ENCODE measurements around the gene ZNF726.
"Not testable (repeated sequence)": the region's sequence is repeated elsewhere in the genome, so short reads cannot be mapped to it uniquely, and the experiment has no call there.

ZNF726 gene

GRCh38 chr19:23908165-23908564 is 6.5 kb upstream of the ZNF726 start:
- Mint-ChIP-seq H3K4me1 (ENCODE audit: low read depth) (no peaks in the 10 kb centered on the region), H3K27ac (no peak overlapping the region), H3K4me3 (no peak overlapping the region), H3K27me3 (ENCODE audit: low read depth) (no peaks in the 10 kb centered on the region), H3K36me3 (ENCODE audit: low read depth) (no peaks in the 10 kb centered on the region), H3K9me3 (peaks cover 58% of the 10 kb centered on the region)

- Mint-ChIP-seq H3K27ac (no peak overlapping the region), H3K36me3 (ENCODE audit: low read depth) (peaks cover 6% of the 10 kb centered on the region), H3K27me3 (ENCODE audit: low read depth) (no peaks in the 10 kb centered on the region), H3K4me1 (ENCODE audit: low read depth) (peaks cover 3% of the 10 kb centered on the region), H3K9me3 (peaks cover 57% of the 10 kb centered on the region), H3K4me3 (no peak overlapping the region)
Observed at GRCh38 chr19:23909222-23909621, 5.5 kb upstream of the ZNF726 start.

GRCh38 chr19:23913931-23914330 is 755 bp upstream of the ZNF726 start:
- Mint-ChIP-seq H3K9me3 (peaks cover 39% of the 10 kb centered on the region), H3K36me3 (ENCODE audit: low read depth) (peaks cover 18% of the 10 kb centered on the region), H3K4me3 (peak overlapping the region; percentile 91), H3K27me3 (ENCODE audit: low read depth) (no peaks in the 10 kb centered on the region), H3K27ac (no peak overlapping the region), H3K4me1 (ENCODE audit: low read depth) (peaks cover 14% of the 10 kb centered on the region)

- no peaks in the 10 kb centered on the region for H3K27me3 Mint-ChIP-seq (ENCODE audit: low read depth)
- H3K4me1 Mint-ChIP-seq (ENCODE audit: low read depth) = peaks cover 14% of the 10 kb centered on the region
- H3K36me3 Mint-ChIP-seq (ENCODE audit: low read depth) = peaks cover 42% of the 10 kb centered on the region
- H3K27ac Mint-ChIP-seq = no peak overlapping the region
- no peak overlapping the region for H3K4me3 Mint-ChIP-seq
- H3K9me3 Mint-ChIP-seq = peaks cover 36% of the 10 kb centered on the region
Observed at GRCh38 chr19:23916991-23917390, 2.3 kb downstream of the ZNF726 start.

GRCh38 chr19:23917856-23918255 is 3.2 kb downstream of the ZNF726 start:
- Mint-ChIP-seq H3K9me3 (peaks cover 36% of the 10 kb centered on the region), H3K27ac (no peak overlapping the region), H3K27me3 (ENCODE audit: low read depth) (no peaks in the 10 kb centered on the region), H3K4me1 (ENCODE audit: low read depth) (peaks cover 14% of the 10 kb centered on the region), H3K36me3 (ENCODE audit: low read depth) (peaks cover 49% of the 10 kb centered on the region), H3K4me3 (no peak overlapping the region)

GRCh38 chr19:23925285-23925684 is 10.6 kb downstream of the ZNF726 start:
- Mint-ChIP-seq H3K27ac (no peak overlapping the region), H3K36me3 (ENCODE audit: low read depth) (peaks cover 41% of the 10 kb centered on the region), H3K4me3 (no peak overlapping the region), H3K9me3 (peaks cover 35% of the 10 kb centered on the region), H3K27me3 (ENCODE audit: low read depth) (no peaks in the 10 kb centered on the region), H3K4me1 (ENCODE audit: low read depth) (no peaks in the 10 kb centered on the region)

GRCh38 chr19:23932878-23933277 is 18.2 kb downstream of the ZNF726 start:
- H3K27me3 Mint-ChIP-seq (ENCODE audit: low read depth) = no peaks in the 10 kb centered on the region
- no peaks in the 10 kb centered on the region for H3K4me1 Mint-ChIP-seq (ENCODE audit: low read depth)
- H3K4me3 Mint-ChIP-seq = no peak overlapping the region
- H3K9me3 Mint-ChIP-seq = peaks cover 69% of the 10 kb centered on the region
- H3K27ac Mint-ChIP-seq = no peak overlapping the region
- peaks cover 20% of the 10 kb centered on the region for H3K36me3 Mint-ChIP-seq (ENCODE audit: low read depth)

- peaks cover 12% of the 10 kb centered on the region for H3K36me3 Mint-ChIP-seq (ENCODE audit: low read depth)
- peaks cover 75% of the 10 kb centered on the region for H3K9me3 Mint-ChIP-seq
- H3K4me1 Mint-ChIP-seq (ENCODE audit: low read depth); H3K27me3 Mint-ChIP-seq (ENCODE audit: low read depth); H3K4me3 Mint-ChIP-seq; H3K27ac Mint-ChIP-seq: not testable (repeated sequence)
Observed at GRCh38 chr19:23937031-23937430, 22.3 kb downstream of the ZNF726 start.

- H3K4me3 Mint-ChIP-seq = no peak overlapping the region
- H3K4me1 Mint-ChIP-seq (ENCODE audit: low read depth) = peaks cover 1% of the 10 kb centered on the region
- peaks cover 24% of the 10 kb centered on the region for H3K36me3 Mint-ChIP-seq (ENCODE audit: low read depth)
- no peaks in the 10 kb centered on the region for H3K27me3 Mint-ChIP-seq (ENCODE audit: low read depth)
- H3K27ac Mint-ChIP-seq = no peak overlapping the region
- peaks cover 80% of the 10 kb centered on the region for H3K9me3 Mint-ChIP-seq
Observed at GRCh38 chr19:23943411-23943810, 28.7 kb downstream of the ZNF726 start.

- Mint-ChIP-seq H3K36me3 (ENCODE audit: low read depth) (peaks cover 26% of the 10 kb centered on the region), H3K9me3 (peaks cover 68% of the 10 kb centered on the region), H3K27me3 (ENCODE audit: low read depth) (no peaks in the 10 kb centered on the region), H3K27ac (no peak overlapping the region), H3K4me3 (no peak overlapping the region), H3K4me1 (ENCODE audit: low read depth) (peaks cover 1% of the 10 kb centered on the region)
Observed at GRCh38 chr19:23946569-23946968, 31.9 kb downstream of the ZNF726 start.

- Mint-ChIP-seq H3K27ac (no peak overlapping the region), H3K36me3 (ENCODE audit: low read depth) (peaks cover 15% of the 10 kb centered on the region), H3K9me3 (peaks cover 65% of the 10 kb centered on the region), H3K27me3 (ENCODE audit: low read depth) (no peaks in the 10 kb centered on the region), H3K4me3 (no peak overlapping the region), H3K4me1 (ENCODE audit: low read depth) (peaks cover 1% of the 10 kb centered on the region)
Observed at GRCh38 chr19:23949611-23950010, 34.9 kb downstream of the ZNF726 start.

GRCh38 chr19:23956051-23956450 is 41.4 kb downstream of the ZNF726 start:
- H3K36me3 Mint-ChIP-seq (ENCODE audit: low read depth) = peaks cover 2% of the 10 kb centered on the region
- H3K27ac Mint-ChIP-seq = no peak overlapping the region
- H3K4me3 Mint-ChIP-seq = no peak overlapping the region
- H3K27me3 Mint-ChIP-seq (ENCODE audit: low read depth) = no peaks in the 10 kb centered on the region
- peaks cover 67% of the 10 kb centered on the region for H3K9me3 Mint-ChIP-seq
- no peaks in the 10 kb centered on the region for H3K4me1 Mint-ChIP-seq (ENCODE audit: low read depth)

- no peak overlapping the region for H3K27ac Mint-ChIP-seq
- H3K27me3 Mint-ChIP-seq (ENCODE audit: low read depth) = no peaks in the 10 kb centered on the region
- no peak overlapping the region for H3K4me3 Mint-ChIP-seq
- peaks cover 2% of the 10 kb centered on the region for H3K36me3 Mint-ChIP-seq (ENCODE audit: low read depth)
- no peaks in the 10 kb centered on the region for H3K4me1 Mint-ChIP-seq (ENCODE audit: low read depth)
- H3K9me3 Mint-ChIP-seq = peaks cover 70% of the 10 kb centered on the region
Observed at GRCh38 chr19:23957660-23958281, 43.1 kb downstream of the ZNF726 start.

- not testable (repeated sequence) for H3K27me3 Mint-ChIP-seq (ENCODE audit: low read depth); H3K4me1 Mint-ChIP-seq (ENCODE audit: low read depth); H3K4me3 Mint-ChIP-seq; H3K36me3 Mint-ChIP-seq (ENCODE audit: low read depth); H3K27ac Mint-ChIP-seq
- peaks cover 66% of the 10 kb centered on the region for H3K9me3 Mint-ChIP-seq
Observed at GRCh38 chr19:23963396-23963795, 48.7 kb downstream of the ZNF726 start.

GRCh38 chr19:23963881-23964280 is 49.2 kb downstream of the ZNF726 start:
- H3K27ac Mint-ChIP-seq; H3K4me1 Mint-ChIP-seq (ENCODE audit: low read depth); H3K4me3 Mint-ChIP-seq; H3K36me3 Mint-ChIP-seq (ENCODE audit: low read depth); H3K27me3 Mint-ChIP-seq (ENCODE audit: low read depth): not testable (repeated sequence)
- peaks cover 62% of the 10 kb centered on the region for H3K9me3 Mint-ChIP-seq

GRCh38 chr19:23964334-23964733 is 49.6 kb downstream of the ZNF726 start:
- not testable (repeated sequence) for H3K4me1 Mint-ChIP-seq (ENCODE audit: low read depth); H3K4me3 Mint-ChIP-seq; H3K27ac Mint-ChIP-seq; H3K27me3 Mint-ChIP-seq (ENCODE audit: low read depth); H3K36me3 Mint-ChIP-seq (ENCODE audit: low read depth)
- H3K9me3 Mint-ChIP-seq = peaks cover 59% of the 10 kb centered on the region
